HG02938 (cell line): ENCODE measurements around the gene AVL9.
"Not testable (repeated sequence)": the region's sequence is repeated elsewhere in the genome, so short reads cannot be mapped to it uniquely, and the experiment has no call there.

Source experiments
- ATAC-seq: cut with Tn5 transposase; IDR thresholded peaks from one replicate; pipeline ENCODE4 v1.9.1; 2021; ENCODE audit warnings: mild to moderate bottlenecking, moderate library complexity; ENCODE audit not compliant: unreplicated experiment

AVL9 gene

DNA sequence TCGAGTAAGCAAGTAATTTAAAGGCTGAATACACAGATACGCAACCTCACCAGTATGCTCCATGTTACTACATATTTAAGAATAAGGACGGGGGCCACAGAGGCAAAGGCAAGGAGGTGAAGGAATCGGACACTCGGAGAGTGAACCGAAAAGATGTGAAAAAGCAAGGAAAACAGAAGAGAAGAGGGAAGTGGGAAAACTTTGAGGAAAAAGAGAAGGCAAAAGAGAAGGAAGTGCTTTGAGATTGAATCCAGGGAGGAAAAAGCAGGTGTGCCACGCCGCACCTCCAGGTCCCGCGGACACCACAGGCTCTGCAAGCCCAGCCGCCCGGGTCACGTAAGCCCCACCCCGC lies 367 bp upstream of the AVL9 start:
- ATAC-seq: no peak

DNA sequence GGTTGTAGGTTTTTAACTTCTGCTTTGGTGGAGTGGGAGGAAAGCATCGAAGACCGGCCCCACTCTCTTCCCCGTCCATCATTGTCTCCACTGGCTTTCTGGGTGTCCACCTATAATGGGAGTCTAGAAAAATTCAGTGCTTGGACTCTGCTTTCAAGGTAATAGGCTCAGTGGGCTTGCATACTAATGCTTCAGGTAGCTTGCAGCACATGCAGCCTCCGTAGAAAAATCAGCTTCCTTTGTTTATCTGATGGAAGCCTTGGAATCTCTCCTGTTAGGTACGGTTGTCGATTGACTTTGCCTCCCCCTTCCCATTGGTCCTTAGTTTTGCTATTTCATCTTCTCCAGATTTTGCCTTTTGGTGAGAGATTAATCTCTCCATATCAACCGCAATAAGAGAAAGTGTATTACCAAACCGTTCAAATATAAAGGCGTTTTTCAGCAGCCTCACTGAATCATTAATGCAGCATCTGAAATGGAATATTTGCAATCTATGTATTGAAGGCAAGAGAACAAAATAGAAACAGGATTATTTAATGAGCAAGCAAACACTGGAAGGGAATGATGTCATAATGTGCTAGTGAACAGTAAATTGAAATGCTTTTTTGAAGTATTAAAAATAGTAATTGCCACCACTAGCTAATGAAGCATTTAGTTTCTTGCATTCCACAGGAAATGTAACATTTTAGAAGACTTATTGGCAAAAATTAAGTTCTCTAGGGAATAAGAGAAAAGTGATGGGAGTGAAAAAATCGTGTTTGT lies 944 bp downstream of the AVL9 start:
- ATAC-seq: no peak

DNA sequence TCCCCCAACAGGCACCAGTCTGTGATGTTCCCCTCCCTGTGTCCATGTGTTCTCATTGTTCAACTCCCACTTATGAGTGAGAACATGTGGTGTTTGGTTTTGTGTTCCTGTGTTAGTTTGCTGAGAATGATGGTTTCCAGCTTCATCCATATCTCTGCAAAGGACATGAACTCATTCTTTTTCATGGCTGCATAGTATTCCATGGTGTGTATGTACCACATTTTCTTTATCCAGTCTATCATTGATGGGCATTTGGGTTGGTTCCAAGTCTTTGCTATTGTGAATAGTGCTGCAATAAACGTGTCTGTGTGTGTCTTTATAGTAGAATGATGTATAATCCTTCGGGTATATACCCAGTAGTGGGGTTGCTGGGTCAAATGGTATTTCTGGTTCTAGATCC lies 4.5 kb downstream of the AVL9 start:
- ATAC-seq: not testable (repeated sequence)

DNA sequence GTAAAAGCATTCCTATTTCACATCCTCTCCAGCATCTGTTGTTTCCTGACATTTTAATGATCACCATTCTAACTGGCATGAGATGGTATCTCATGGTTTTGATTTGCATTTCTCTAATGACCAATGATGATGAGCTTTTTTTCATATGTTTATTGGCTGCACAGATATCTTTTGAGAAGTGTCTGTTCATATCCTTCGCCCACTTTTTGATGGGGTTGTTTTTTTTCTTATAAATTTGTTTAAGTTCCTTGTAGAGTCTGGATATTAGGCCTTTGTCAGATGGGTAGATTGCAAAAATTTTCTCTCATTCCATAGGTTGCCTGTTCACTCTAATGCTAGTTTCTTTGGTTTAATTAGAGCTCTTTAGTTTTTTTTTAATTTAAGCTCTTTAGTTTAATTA lies 4.9 kb downstream of the AVL9 start:
- not testable (repeated sequence) for ATAC-seq

DNA sequence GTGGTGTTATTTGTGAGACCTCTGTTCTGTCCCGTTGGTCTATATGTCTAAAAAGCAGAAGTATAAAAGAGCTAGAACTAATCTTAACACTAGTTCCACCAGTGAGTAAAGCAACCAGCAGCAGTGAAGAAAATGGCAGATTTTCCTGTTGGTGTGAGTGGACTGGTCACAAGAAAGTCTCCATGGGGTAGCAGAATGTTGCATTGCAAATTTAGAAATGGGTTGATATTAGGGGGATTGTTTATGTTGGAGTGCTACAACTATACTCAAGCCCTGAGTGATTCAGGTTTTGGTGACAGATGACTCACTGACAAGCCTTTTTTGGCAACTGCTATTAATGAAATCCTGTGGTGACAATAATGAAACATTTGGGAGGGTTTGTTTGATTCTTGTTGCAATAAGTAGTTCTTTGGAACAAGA lies 5.6 kb downstream of the AVL9 start:
- ATAC-seq: peak; percentile 60

DNA sequence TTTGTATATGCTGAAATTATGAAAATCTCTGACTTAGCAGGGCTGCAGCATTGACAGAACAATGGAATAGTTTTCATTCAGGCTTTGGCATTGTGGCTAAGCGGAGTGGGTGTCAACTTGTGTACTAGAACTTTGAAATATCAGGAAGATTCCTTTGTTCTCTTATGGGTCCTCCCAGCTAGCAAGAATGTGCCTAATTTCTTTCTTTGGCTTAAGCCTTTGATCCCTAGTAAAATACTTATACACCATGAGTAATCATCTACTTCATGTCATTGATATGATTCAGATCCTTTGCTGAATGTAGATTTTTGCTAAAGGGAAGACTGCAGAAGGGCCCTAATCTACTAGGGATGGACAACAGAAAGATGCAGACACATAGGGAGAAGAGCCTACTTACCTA lies 6.2 kb downstream of the AVL9 start:
- no peak for ATAC-seq

DNA sequence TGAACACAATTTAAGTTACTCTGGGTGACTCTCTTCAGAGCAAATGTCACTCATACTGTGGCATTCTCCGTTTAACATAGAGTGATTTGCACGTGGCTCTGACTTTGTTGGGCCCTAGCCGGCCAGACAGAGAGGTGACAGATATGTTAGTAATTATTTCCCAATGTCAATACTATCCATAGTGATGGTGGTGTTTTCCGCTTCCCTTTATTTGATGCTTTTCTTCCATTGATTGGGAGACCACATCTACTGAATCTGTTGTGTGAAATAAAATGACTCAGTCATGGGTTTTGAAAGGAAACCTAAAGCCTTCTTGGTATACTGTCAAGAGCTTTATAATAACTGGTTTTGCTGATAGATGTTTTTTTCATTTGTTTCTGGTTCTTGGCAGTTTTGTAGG lies 7.4 kb downstream of the AVL9 start:
- no peak for ATAC-seq

DNA sequence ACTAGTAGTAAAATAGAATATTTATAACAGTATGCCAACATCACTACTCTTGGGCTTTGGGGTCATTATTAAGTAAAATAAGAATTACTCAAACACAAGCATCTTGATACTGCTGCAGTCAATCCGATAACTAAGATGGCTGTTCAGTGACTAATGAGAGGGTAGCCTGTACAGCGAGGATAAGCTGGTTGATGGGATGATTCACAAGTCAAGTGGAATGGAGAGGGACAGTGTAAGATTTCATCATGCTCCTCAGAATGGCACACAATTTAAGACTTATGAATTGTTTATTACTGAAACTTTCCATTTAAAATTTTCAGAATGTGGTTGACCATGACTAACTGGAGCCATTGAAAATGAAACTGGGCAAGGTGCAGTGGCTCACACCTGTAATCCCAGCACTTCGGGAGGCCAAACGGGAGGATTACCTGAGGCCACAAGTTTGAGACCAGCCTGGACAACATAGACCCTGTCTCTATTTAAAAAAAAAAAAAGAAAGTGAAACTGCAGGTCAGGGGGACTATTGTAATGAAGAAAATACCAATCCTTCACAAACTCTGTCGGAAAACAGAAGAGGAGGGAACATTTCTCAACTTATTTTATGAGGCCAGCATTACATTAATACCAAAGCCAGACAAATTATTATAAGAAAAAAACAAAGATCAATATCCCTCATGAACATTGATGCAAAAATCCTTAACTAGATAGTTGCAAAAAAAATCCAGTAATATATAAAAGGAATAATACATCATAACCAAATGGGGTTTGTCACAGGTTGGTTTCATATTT lies 11.2 kb downstream of the AVL9 start:
- ATAC-seq: peak; percentile 88

DNA sequence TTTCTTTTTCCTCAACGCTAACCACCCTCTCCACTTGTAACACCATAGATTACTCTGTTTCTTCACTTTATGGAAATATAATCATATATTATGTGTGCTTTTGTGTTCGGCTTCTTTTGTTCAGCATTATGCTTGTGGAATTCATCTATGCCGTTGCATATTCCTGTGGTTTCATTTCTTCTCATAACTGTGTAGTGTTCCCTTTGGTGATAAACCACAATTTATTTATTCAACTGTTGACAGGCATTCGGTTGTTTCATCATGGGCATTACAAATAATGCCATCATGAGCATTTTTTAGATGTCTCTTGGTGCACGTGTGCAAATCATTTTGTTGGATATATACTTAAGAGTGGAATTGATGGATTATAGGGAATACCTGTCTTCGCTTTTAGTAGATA lies 12.1 kb downstream of the AVL9 start:
- no peak for ATAC-seq

DNA sequence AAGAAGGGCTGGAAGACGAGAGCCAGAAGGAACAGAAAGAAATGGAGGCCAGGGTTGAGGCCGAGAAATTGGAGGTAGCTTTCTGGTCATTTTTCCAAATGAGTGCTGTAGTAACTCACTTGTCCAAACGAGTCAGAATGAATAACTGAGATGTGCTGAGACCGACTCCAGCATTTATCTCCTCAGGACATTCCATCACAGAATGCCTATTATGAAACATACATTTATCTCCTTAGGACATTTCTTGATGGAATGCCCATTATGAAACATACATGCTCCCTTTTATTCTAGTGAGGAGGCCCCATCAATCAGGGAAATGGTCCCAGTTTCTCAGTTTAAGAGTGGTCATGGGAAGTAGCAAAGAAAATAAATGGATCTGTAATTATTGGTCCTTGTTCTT lies 16.5 kb downstream of the AVL9 start:
- ATAC-seq: no peak

DNA sequence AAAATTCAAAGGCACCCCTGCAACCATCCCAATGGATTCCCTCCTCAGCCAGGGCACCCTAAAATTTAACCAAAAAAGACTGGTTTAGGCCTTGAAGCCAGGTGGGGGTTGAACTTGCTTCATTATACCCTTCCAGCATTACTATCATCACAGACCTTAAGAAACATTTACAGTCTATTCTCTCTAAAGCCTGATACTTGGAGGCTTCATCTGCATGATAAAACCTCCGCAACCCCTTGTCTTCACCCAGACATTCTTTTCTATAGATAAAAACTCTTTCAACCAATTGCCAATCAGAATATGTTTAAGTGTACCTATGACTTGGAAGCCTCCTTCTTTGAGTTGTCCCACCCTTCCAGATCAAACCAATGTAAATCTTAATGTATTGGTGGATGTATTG lies 17.9 kb downstream of the AVL9 start:
- no peak for ATAC-seq

DNA sequence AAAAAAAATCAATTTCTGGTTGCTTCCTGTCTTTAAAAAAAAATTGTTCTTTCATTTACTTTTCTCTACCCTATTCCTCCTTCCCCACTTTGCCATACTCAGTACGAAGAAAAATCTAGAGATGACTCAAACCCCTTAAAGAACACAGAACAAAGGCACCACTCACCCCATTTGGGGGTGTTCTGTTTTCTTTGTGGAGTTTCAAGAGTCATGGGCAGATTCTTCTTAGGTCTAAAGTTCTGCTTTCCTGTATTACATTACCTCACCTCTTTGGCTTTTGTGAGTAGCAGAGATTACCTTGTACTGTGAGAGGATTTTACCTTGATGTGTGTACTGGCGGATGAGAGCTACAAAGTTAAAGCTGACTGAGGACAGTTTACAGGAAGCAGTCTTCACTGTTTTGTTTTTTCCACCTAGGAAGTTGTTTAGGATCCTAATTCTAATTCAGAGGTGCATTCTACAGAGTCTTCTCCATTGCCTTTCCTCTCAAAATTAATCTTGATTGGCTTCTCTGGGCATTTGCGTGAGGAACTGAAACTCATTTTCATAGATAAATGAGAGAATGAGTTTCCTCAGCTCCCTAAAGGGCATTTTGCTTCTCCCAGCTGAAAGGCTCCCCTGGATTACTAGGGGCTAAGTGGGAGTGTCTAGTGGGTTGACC lies 20.7 kb downstream of the AVL9 start:
- ATAC-seq: peak; percentile 85

DNA sequence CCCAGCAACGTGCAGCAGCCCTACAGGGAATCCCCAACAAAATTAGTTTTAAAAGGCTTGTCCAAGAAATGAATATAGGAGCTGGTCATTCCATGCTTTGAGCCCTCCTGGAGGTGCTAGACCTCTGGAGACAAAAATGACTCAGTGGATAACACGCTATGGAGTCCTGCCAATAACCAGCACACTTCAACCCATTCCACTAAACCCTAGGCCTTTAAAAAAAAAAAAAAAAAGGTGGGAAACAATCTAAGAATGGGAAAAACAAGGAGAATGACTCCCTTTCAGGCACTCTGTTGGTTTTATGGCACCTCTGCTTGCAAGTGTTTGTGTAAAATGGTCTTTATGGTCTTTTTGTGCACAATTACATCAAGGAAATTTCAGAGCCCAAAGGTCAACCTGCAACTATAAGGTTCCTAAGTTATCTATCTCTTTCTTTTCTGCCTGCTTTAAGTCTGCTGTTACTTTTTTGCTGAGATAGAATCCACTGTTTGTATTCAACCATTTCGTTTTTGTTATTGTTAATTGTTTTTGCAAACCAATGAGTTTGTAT lies 21.3 kb downstream of the AVL9 start:
- no peak for ATAC-seq

DNA sequence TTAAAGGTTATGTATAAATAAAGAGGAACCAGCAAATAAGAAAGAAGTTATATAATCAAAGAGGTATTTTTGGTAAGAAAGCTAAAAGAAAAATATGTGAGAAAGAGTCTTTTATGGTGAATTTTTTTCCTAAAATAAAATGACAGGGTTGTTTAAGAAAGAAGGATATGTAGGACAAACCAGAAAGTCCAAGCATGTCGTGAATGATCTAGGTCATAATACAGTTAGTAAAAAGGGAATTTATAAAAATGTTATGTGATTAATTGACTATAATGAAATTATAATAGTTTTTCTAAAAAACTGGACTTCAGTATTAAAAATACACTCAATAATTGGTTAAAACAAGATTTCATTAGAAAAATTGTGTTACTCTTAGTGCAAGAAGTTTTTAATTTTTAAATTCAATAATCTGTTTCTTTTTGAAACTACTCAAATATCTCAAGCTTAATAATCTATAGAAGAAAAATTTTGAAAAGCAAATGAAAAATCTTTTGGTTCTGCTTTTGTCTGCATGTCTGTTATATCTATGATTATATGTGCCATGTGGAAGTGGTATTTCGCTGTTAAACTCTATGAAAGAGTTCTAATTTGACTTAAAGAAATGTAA lies 23.3 kb downstream of the AVL9 start:
- ATAC-seq: no peak

DNA sequence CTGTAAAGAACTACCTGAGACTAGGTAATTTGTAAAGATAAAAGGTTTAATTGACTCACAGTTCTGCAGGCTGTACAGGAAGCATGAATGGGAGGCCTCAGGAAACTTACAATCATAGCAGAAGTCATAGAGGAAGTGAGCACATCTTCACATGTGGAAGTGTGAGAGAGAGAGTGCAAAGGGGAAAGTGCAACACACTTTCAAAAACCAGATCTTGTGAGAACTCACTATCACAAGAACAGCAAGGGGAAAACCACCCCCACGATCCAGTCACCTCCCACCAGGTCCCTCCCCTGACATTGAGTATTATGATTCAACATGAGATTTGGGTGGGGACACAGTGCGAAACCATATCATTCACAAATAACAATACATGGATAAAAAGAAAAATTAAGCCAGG lies 24.5 kb downstream of the AVL9 start:
- no peak for ATAC-seq

DNA sequence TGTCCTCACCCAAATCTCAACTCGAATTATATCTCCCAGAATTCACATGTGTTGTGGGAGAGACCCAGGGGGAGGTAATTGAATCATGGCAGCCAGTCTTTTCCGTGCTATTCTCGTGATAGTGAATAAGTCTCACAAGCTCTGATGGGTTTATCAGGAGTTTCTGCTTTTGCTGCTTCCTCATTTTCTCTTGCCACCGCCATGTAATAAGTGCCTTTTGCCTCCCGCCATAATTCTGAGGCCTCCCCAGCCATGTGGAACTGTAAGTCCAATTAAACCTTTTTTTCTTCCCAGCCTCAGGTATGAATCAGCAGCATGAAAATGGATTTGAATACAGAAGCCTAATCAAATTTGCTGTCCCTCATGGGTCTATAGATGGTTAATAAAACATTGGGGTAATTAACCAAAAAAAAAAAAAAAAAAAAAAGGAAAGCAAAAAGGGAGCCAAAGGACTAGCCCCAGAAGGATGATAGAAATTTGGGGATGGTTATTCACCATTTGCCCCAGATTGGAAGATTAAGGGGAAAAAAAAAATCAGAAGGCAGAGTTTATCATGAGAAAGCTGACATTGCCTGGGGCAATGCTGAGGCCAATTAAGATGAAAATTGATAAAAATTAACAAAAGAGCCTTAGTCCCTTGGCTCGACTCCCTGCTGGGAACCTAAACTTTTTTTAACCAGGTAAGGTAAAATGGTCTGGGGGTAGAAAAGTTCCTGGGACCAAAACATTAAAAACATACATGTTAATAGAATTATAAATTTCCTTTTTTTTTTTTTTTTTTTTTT lies 27.6 kb downstream of the AVL9 start:
- ATAC-seq: no peak

DNA sequence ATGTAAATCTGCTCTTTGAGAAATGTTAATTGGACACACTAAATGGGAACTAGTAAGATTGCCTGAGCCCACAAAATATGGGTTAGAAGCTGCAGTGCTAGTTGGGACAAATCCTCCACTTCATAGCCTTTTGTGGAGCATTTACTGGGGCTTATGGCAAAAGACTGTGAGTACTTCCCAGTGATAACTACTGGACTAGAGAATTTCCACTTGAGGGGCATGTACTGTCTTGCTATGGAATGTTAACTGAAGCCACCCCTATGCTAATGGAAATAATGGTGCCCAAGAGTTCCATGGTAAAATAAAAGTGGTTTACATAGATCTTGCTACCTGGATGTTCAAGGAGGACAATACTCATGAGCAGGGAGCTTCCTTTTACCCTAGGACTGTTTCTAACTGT lies 29.3 kb downstream of the AVL9 start:
- ATAC-seq: no peak

DNA sequence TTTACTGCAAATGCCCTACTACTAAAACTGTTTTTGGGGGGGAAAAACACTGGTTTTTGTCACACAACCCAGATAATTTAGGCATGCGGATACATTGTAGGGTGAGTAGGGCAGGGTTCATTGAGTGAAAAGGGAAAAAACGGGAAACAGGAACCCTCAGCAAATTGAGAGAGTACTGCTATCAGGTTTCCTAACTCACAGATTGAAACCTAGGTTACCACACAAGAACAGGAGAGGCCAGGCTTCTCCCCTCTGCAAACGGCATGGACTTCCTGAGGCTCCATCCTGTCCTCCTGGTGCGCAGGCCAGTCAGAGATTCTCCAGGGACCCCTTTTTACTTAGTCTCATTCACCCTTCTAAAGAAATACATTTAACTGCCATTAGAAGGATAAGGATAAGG lies 30.6 kb downstream of the AVL9 start:
- ATAC-seq: no peak

DNA sequence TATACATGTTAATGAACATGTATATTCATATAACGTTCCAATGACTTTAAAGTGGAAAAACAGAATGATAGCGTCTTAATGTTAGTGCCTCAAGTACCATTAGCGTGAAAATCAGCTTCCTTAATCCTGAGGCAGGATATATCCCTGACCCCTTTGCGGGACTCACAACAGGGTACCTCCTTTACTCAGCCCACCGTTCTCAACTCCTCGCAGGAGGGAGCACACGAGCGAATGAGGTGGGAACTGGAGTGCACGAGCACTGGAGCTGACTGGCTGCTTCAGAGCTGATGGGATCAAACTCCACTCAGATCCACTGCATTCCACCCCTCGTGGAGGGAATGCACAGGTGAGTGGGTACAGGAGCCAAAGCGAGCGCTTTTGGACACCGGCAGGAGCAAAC lies 36.1 kb downstream of the AVL9 start:
- no peak for ATAC-seq

DNA sequence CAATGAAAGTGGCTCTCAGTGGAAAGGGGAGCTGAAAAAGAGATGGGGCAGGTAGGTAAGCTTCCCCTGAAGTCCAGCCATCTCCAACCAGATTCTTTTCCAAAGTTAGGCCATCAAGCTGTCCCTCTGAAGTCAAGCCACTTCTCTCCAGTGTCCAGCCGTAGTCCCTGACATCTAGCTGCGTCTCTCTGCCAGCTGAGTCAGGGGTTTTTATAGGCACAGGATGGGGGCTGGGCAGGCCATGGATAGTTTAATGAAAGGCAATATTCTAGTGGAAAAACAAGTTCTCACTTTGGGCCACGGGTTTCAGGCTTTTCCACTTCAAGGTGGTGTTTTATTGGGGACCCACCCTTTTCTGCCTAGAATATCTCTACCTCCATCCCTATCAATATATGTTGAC lies 36.8 kb downstream of the AVL9 start:
- no peak for ATAC-seq

DNA sequence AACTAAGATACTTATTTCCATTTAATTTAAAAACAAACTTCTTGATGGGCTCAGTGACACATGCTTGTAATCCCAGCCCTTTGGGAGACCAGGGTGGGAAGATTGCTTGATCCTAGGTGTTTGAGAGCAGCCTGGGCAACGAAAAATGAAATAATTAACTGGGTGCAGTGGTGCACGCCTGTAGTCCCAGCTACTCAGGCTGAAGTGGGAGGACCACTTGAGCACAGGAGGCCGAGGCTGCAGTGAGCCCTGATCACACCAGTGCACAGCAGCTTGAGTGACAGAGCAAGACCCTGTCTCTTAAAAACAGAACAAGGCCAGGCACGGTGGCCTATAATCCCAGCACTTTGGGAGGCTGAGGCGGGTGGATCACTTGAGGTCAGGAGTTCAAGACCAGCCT lies 37.4 kb downstream of the AVL9 start:
- no peak for ATAC-seq
